Measurements from ENCODE around the gene GALNT9. TPM values are rescaled to one million over a fixed set of nuclear protein-coding genes. Genes with fewer than 3 reads are reported as not detected.

Gene GALNT9
- polyA plus RNA-seq, 3 donors = not detected

- no peaks in the 10 kb centered on the region for H4K20me1 ChIP-seq (ENCODE audit: insufficient read depth, low read length)
- Mint-ChIP-seq H3K9me3 (peaks cover 0 to 5% (median 2%) of the 10 kb centered on the region in 7 donors), H3K27me3 (ENCODE audit: low read depth in 3 of 3) (no peaks in the 10 kb centered on the region), H3K4me3 (no peak overlapping the region), H3K36me3 (no peaks in the 10 kb centered on the region), H3K27ac (no peak overlapping the region), H3K4me1 (no peaks in the 10 kb centered on the region)
- intact Hi-C loops (cut with micrococcal nuclease) = no loop called here
- no peaks in the 10 kb centered on the region for H3K4me1 ChIP-seq (ENCODE audit: control insufficient read depth in 1 of 2, insufficient read depth in 2 of 2, low read length in 2 of 2)
- no peaks in the 10 kb centered on the region for H3K79me2 ChIP-seq (ENCODE audit: insufficient read depth, low read length)
- H3K9me3 ChIP-seq (replicated peaks in 1 of 2; ENCODE audit: control insufficient read depth in 1 of 2, insufficient read depth in 1 of 2, low read length in 2 of 2) = no peaks in the 10 kb centered on the region
- H3K4me3 ChIP-seq (replicated peaks in 1 of 3; ENCODE audit: low read depth in 2 of 3, low read length in 3 of 3) = no peak overlapping the region
- TF ChIP-seq CTCF (IDR thresholded peaks at IDR 0.05) = no peak
- WGBS (ENCODE audit: insufficient coverage) = 93% methylated on average over 11 of the region's 25 CpGs
- no peak overlapping the region for H3K27ac ChIP-seq (ENCODE audit: low read depth in 1 of 2, low read length in 2 of 2)
- no peaks in the 10 kb centered on the region for H3K36me3 ChIP-seq (replicated peaks in 1 of 2; ENCODE audit: control insufficient read depth in 1 of 2, insufficient read depth in 2 of 2, low read length in 2 of 2)
- H3K27me3 ChIP-seq (ENCODE audit: control insufficient read depth in 2 of 2, insufficient read depth in 2 of 2, low read length in 2 of 2) = no peaks in the 10 kb centered on the region
- H2AFZ ChIP-seq (ENCODE audit: insufficient read depth, low read depth, low read length, poor library complexity, severe bottlenecking) = no peak overlapping the region
- no peak for DNase-seq
- no peak overlapping the region for H3K4me2 ChIP-seq (replicated peaks; ENCODE audit: extremely low read depth, low read length, poor library complexity, severe bottlenecking)
- no peak overlapping the region for H3K9ac ChIP-seq (ENCODE audit: insufficient read depth, low read length, poor library complexity, severe bottlenecking)
Measured at GRCh38 chr12:132235116-132235820, 94.1 kb downstream of the GALNT9 start.

- Histone ChIP-seq H3K4me3 (replicated peaks in 1 of 3; ENCODE audit: low read depth in 2 of 3, low read length in 3 of 3) (no peak overlapping the region), H3K36me3 (replicated peaks in 1 of 2; ENCODE audit: control insufficient read depth in 1 of 2, insufficient read depth in 2 of 2, low read length in 2 of 2) (no peaks in the 10 kb centered on the region), H3K79me2 (ENCODE audit: insufficient read depth, low read length) (no peaks in the 10 kb centered on the region), H3K9me3 (replicated peaks in 1 of 2; ENCODE audit: control insufficient read depth in 1 of 2, insufficient read depth in 1 of 2, low read length in 2 of 2) (peaks cover 0 to 6% of the 10 kb centered on the region in 2 donors), H3K4me2 (replicated peaks; ENCODE audit: extremely low read depth, low read length, poor library complexity, severe bottlenecking) (no peak overlapping the region), H3K9ac (ENCODE audit: insufficient read depth, low read length, poor library complexity, severe bottlenecking) (no peak overlapping the region), H3K27ac (ENCODE audit: low read depth in 1 of 2, low read length in 2 of 2) (no peak overlapping the region), H2AFZ (ENCODE audit: insufficient read depth, low read depth, low read length, poor library complexity, severe bottlenecking) (no peak overlapping the region), H3K27me3 (ENCODE audit: control insufficient read depth in 2 of 2, insufficient read depth in 2 of 2, low read length in 2 of 2) (peaks cover 0 to 7% of the 10 kb centered on the region in 2 donors), H4K20me1 (ENCODE audit: insufficient read depth, low read length) (no peaks in the 10 kb centered on the region), H3K4me1 (ENCODE audit: control insufficient read depth in 1 of 2, insufficient read depth in 2 of 2, low read length in 2 of 2) (no peaks in the 10 kb centered on the region)
- Mint-ChIP-seq H3K4me3 (no peak overlapping the region), H3K27me3 (ENCODE audit: low read depth in 3 of 3) (peaks cover 7 to 15% (median 12%) of the 10 kb centered on the region in 3 donors), H3K27ac (no peak overlapping the region), H3K36me3 (no peaks in the 10 kb centered on the region), H3K4me1 (no peaks in the 10 kb centered on the region), H3K9me3 (peaks cover 0 to 4% (median 0%) of the 10 kb centered on the region in 7 donors)
- no peak for DNase-seq
- 97% methylated on average over 20 of the region's 22 CpGs for WGBS (ENCODE audit: insufficient coverage)
- intact Hi-C loops (cut with micrococcal nuclease) = no loop called here
- TF ChIP-seq CTCF (IDR thresholded peaks at IDR 0.05) = no peak
Measured at GRCh38 chr12:132230381-132230780, 99.0 kb downstream of the GALNT9 start.
